A549 (cell line): ENCODE data around the gene TBXA2R. TPM values are rescaled to one million over a fixed set of nuclear protein-coding genes. Genes with fewer than 3 reads are reported as not detected.
A peak's percentile ranks its signal among the peaks of the same experiment; 100 is the strongest.
"Not testable (repeated sequence)": the region's sequence is repeated elsewhere in the genome, so short reads cannot be mapped to it uniquely, and the experiment has no call there.

Experiments used
- ATAC-seq, 2 experiments: fragments of 200-7000 bp in 1 of 2; fragments of >200 bp in 1 of 2; cut with Nextera tagmentation in 1 of 2; cut with Tn5 transposase in 1 of 2; 3 replicates each; pipeline versions ENCODE4 v1.8.0 to v1.9.1; 2018 to 2020; ENCODE audit warnings: mild to moderate bottlenecking in 1 of 2, moderate library complexity in 1 of 2
- CTCF ChIA-PET: fragments of 300-600 bp; sonication (Branson Sonifier 250); formaldehyde crosslinking; extraction: SDS; loops from one replicate; lab custom pipeline; 2021; ENCODE audit warnings: antibody characterized with exemption, inconsistent platforms; lab: Yijun Ruan, JAX
- POLR2A ChIA-PET: fragments of 350-600 bp; formaldehyde crosslinking; extraction: SDS; loops from one replicate; lab custom pipeline; 2021; ENCODE audit warnings: antibody characterized with exemption, inconsistent platforms; lab: Yijun Ruan, JAX
- DNase-seq, 2 experiments: peaks; one replicate each; pipeline versions ENCODE4 v3.0.0 to v3.0.0-alpha.2; 2011 to 2016; ENCODE audit warnings: low read depth in 1 of 2, low spot score in 1 of 2
- FAIRE-seq: peaks from 2 replicates; lab custom pipeline; 2011; peaks lifted over from hg19 to GRCh38; lab: Jason Lieb, UNC
- H3K27ac ChIP-seq, 2 experiments: fragments of >200 bp; sonication (Bioruptor Twin); formaldehyde crosslinking; 3 replicates each; pipeline ENCODE4 v1.5.1; 2016 to 2017
- H3K4me1 ChIP-seq: fragments of >200 bp; sonication (Bioruptor Twin); formaldehyde crosslinking; 3 replicates; pipeline ENCODE4 v1.6.1; 2016
- H3K4me2 ChIP-seq: fragments of >200 bp; sonication (Bioruptor Twin); formaldehyde crosslinking; 3 replicates; pipeline ENCODE4 v1.6.1; 2016
- H3K4me3 ChIP-seq: fragments of >200 bp; sonication (Bioruptor Twin); formaldehyde crosslinking; 3 replicates; pipeline ENCODE4 v1.5.1; 2016
- H3K9me3 ChIP-seq: fragments of >200 bp; sonication (Bioruptor Twin); formaldehyde crosslinking; 3 replicates; pipeline ENCODE4 v1.6.1; 2016
- BCL3 ChIP-seq: fragments of >200 bp; sonication (Bioruptor Twin); formaldehyde crosslinking; IDR thresholded peaks from 3 replicates; pipeline ENCODE4 v1.6.1; 2016
- CBX2 ChIP-seq: fragments of 200-600 bp; sonication (generic); IDR thresholded peaks from 2 replicates; pipeline ENCODE4 v1.6.1; 2016; ENCODE audit warnings: low read depth, mild to moderate bottlenecking, borderline replicate concordance
- CEBPB ChIP-seq, 2 experiments: fragments of >200 bp in 1 of 2; sonication (Bioruptor Twin) in 1 of 2; formaldehyde crosslinking in 1 of 2; IDR thresholded peaks; 2 replicates each; pipeline ENCODE4 v1.6.1; 2012 to 2016
- CHD4 ChIP-seq: fragments of 200-600 bp; sonication (generic); IDR thresholded peaks from 2 replicates; pipeline ENCODE4 v1.6.1; 2016; ENCODE audit warnings: antibody characterized with exemption, mild to moderate bottlenecking, borderline replicate concordance
- EHMT2 ChIP-seq: fragments of 200-600 bp; sonication (generic); IDR thresholded peaks from 2 replicates; pipeline ENCODE4 v1.6.1; 2016; ENCODE audit warnings: antibody characterized with exemption, low read depth, mild to moderate bottlenecking, moderate library complexity
- FOSB ChIP-seq: fragments of 250-450 bp; sonication (Bioruptor Pico); IDR thresholded peaks from 2 replicates; pipeline ENCODE4 v1.5.0; 2020; ENCODE audit warnings: mild to moderate bottlenecking, moderate library complexity
- HES2 ChIP-seq: fragments of >200 bp; sonication (Bioruptor Twin); formaldehyde crosslinking; IDR thresholded peaks from 2 replicates; pipeline ENCODE4 v1.6.1; 2016
- HOXA7 ChIP-seq: fragments of 250-450 bp; sonication (Bioruptor Pico); IDR thresholded peaks from 2 replicates; pipeline ENCODE4 v1.5.0; 2020; ENCODE audit warnings: mild to moderate bottlenecking, moderate library complexity
- MAFK ChIP-seq: fragments of 450-650 bp; IDR thresholded peaks from 2 replicates; pipeline ENCODE4 v1.6.1; 2014; ENCODE audit not compliant: partially characterized antibody
- MAX ChIP-seq: IDR thresholded peaks from 2 replicates; pipeline ENCODE4 v1.6.1; 2012
- MAZ ChIP-seq: fragments of 150-350 bp; IDR thresholded peaks from 2 replicates; pipeline ENCODE4 v1.6.1; 2014; ENCODE audit warnings: antibody characterized with exemption, low read depth, low read length, borderline replicate concordance
- NFE2L2 ChIP-seq: fragments of 150-350 bp; conservative IDR thresholded peaks from 2 replicates; pipeline ENCODE4 v1.6.1; 2014; ENCODE audit warnings: low read length
- PBX3 ChIP-seq: IDR thresholded peaks from 2 replicates; pipeline ENCODE4 v1.6.1; 2012
- POLR2AphosphoS2 ChIP-seq: conservative IDR thresholded peaks from 2 replicates; pipeline ENCODE4 v1.6.1; 2012; ENCODE audit warnings: low read length, improper control_type of control experiment, inconsistent platforms
- RAD21 ChIP-seq, 2 experiments: fragments of >200 bp in 1 of 2; sonication (Bioruptor Twin) in 1 of 2; formaldehyde crosslinking in 1 of 2; IDR thresholded peaks in 1 of 2; conservative IDR thresholded peaks in 1 of 2; 2 replicates in 1 of 2; 3 replicates in 1 of 2; pipeline ENCODE4 v1.6.1; 2012 to 2018; ENCODE audit warnings: inconsistent platforms in 1 of 2
- RNF2 ChIP-seq: fragments of 200-600 bp; sonication (generic); IDR thresholded peaks from 2 replicates; pipeline ENCODE4 v1.6.1; 2016; ENCODE audit warnings: low read depth, mild to moderate bottlenecking, antibody characterized with exemption, moderate library complexity, borderline replicate concordance
- SMC3 ChIP-seq: fragments of >200 bp; sonication (Bioruptor Twin); formaldehyde crosslinking; IDR thresholded peaks from 3 replicates; pipeline ENCODE4 v1.6.1; 2018; ENCODE audit warnings: inconsistent platforms
- SREBF2 ChIP-seq: fragments of 450-650 bp; IDR thresholded peaks from 2 replicates; pipeline ENCODE4 v1.6.1; 2014; ENCODE audit warnings: mild to moderate bottlenecking, moderate library complexity
- TFCP2L1 ChIP-seq: fragments of 250-450 bp; sonication (Bioruptor Pico); IDR thresholded peaks from 2 replicates; pipeline ENCODE4 v1.5.0; 2021; ENCODE audit warnings: mild to moderate bottlenecking
- ZC3H11A ChIP-seq: fragments of 450-650 bp; IDR thresholded peaks from 2 replicates; pipeline ENCODE4 v1.6.1; 2014; ENCODE audit warnings: antibody characterized with exemption, mild to moderate bottlenecking
- WGBS: methylation state at CpG from one replicate; pipeline ENCODE4 v1.1.6; 2017; ENCODE audit errors: missing lambda C conversion rate; 5-methylcytosine and 5-hydroxymethylcytosine counted together
- polyA plus RNA-seq, 4 experiments: library from polyadenylated mRNA; depleted of rRNA in 3 of 4; stranded (reverse); fragments of >200 nt; fragmentation: RNase III in 1 of 4; extraction: RNeasy Plus Mini Kit Qiagen cat#74134 plus additional on column Dnase treatment in 1 of 4; gene quantifications; 2 replicates in 3 of 4; 3 replicates in 1 of 4; pipeline ENCODE4 v1.2.3, GENCODE V29; 2011 to 2017

Gene TBXA2R
- polyA plus RNA-seq, 2 of the 4 experiments (the other 2 are of a cell fraction): 0.13 to 0.49 TPM

- Histone ChIP-seq H3K4me1 (no peaks in the 10 kb centered on the region), H3K4me3 (no peak overlapping the region), H3K9me3 (no peaks in the 10 kb centered on the region), H3K4me2 (no peak overlapping the region), H3K27ac (no peak overlapping the region)
- TF ChIP-seq SREBF2 (no peak), MAFK (no peak), CBX2 (no peak), NFE2L2 (no peak), SMC3 (no peak), CHD4 (no peak), FOSB (no peak), POLR2AphosphoS2 (no peak), RNF2 (no peak)
- DNase-seq (no peak), ATAC-seq (no peak), FAIRE-seq (no peak)
- CTCF ChIA-PET: interaction anchor here (1.0 to 1.5 kb wide), 3 partner anchors 12 to 22 kb away, joined by 3 to 4 read pairs (median 4); no protein-coding TSS in a partner anchor
- POLR2A ChIA-PET: no interaction called here
- WGBS: 92% methylated on average over 32 of the region's 50 CpGs
Observed at GRCh38 chr19:3632739-3633558, 26.3 kb upstream of the TBXA2R start.

- ChIA-PET POLR2A (no interaction called here), CTCF (interaction anchor here (1.1 to 1.5 kb wide), 2 partner anchors 11 to 22 kb away, joined by 4 read pairs; no protein-coding TSS in a partner anchor)
- no peak overlapping the region for H3K4me2 ChIP-seq
- H3K27ac ChIP-seq: no peak overlapping the region
- H3K9me3 ChIP-seq: no peaks in the 10 kb centered on the region
- 86% methylated on average over 11 of the region's 16 CpGs for WGBS
- DNase-seq (no peak), ATAC-seq (0 out of 6 replicates have a peak, but pooled peaks of 1 of the 2 experiments have one; percentile 8), FAIRE-seq (no peak)
- H3K4me3 ChIP-seq: no peak overlapping the region
- TF ChIP-seq SREBF2 (no peak), RAD21 (conservative IDR thresholded peaks at IDR 0.05 in 1 of 2, IDR thresholded peaks at IDR 0.05 in 1 of 2) (no peak)
- H3K4me1 ChIP-seq: no peaks in the 10 kb centered on the region
Observed at GRCh38 chr19:3632098-3632497, 25.4 kb upstream of the TBXA2R start.

GRCh38 chr19:3631053-3631861 is 24.6 kb upstream of the TBXA2R start:
- ChIA-PET CTCF (no interaction called here), POLR2A (no interaction called here)
- 94% methylated on average over 27 of the region's 43 CpGs for WGBS
- H3K4me1 ChIP-seq: no peaks in the 10 kb centered on the region
- no peak for FAIRE-seq
- no peak overlapping the region for H3K4me3 ChIP-seq
- no peak overlapping the region for H3K27ac ChIP-seq
- no peak overlapping the region for H3K4me2 ChIP-seq
- H3K9me3 ChIP-seq: no peaks in the 10 kb centered on the region
- no peak for TF ChIP-seq HOXA7 (CRISPR knock-in tag)
- no peak for TF ChIP-seq ZC3H11A
- TF ChIP-seq TFCP2L1 (CRISPR knock-in tag): no peak
- no peak for TF ChIP-seq HES2
- no peak for TF ChIP-seq RNF2
- no peak for TF ChIP-seq MAX
- no peak for TF ChIP-seq NFE2L2
- TF ChIP-seq BCL3: no peak
- no peak for TF ChIP-seq CEBPB (IDR thresholded peaks at IDR 0.05)
- no peak for TF ChIP-seq MAZ
- no peak for TF ChIP-seq PBX3
- no peak for TF ChIP-seq POLR2AphosphoS2
- TF ChIP-seq EHMT2: no peak
- no peak for DNase-seq
- no peak for ATAC-seq

- H3K4me2 ChIP-seq, H3K27ac ChIP-seq, DNase-seq, H3K4me1 ChIP-seq, H3K4me3 ChIP-seq, ATAC-seq, H3K9me3 ChIP-seq, POLR2A ChIA-PET, FAIRE-seq: not testable (repeated sequence)
- CTCF ChIA-PET: interaction anchor here (1.4 to 3.4 kb wide), 2 partner anchors 10 to 84 kb away, joined by 4 to 8 read pairs; no protein-coding TSS in a partner anchor
- WGBS: 58% methylated on average over 9 of the region's 9 CpGs
Observed at GRCh38 chr19:3628766-3629165, 22.1 kb upstream of the TBXA2R start.
